HG03039 (cell line): ENCODE measurements around the gene CERT1.
"Not testable (repeated sequence)": the region's sequence is repeated elsewhere in the genome, so short reads cannot be mapped to it uniquely, and the experiment has no call there.

Experiments
- ATAC-seq: cut with Tn5 transposase; IDR thresholded peaks from one replicate; pipeline ENCODE4 v1.9.1; 2021; ENCODE audit warnings: mild to moderate bottlenecking, moderate library complexity; ENCODE audit not compliant: unreplicated experiment

The CERT1 gene

DNA sequence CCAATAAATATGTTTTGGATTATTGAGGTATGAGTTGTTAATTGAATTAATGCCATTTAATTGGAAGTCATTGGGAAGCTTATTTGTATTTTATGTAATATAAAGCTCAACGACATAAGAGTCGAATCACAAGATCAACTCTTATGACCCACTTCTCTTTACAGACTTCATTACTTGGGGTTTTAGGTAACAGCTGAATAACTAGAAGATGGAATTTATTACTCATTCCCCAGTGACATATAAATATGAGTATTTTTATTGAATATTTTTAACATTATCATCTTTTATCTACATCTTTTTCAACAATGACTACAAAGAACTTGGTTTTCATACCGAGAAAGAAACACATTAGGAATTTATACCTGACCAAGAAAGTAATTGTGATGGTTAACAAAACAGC lies 153.3 kb downstream of the CERT1 start:
- ATAC-seq = no peak

DNA sequence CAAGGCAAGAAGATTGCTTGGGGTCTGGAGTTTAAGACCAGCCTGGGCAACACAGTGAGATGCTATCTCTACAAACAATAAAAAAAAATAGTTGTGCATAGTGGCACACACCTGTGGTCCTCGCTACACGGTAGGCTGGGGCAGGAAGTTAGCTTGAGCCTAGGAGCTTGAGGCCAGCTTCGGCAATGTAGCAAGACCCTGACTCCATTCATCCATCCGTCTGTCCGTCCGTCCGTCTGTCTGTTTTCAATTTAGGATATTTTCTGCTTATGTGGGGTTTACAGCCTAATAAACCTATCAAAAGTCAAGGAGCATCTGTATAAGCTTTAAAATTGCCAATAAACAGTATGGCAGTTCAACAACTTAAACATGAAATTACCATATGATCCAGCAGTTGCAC lies 154.7 kb downstream of the CERT1 start:
- ATAC-seq = no peak

DNA sequence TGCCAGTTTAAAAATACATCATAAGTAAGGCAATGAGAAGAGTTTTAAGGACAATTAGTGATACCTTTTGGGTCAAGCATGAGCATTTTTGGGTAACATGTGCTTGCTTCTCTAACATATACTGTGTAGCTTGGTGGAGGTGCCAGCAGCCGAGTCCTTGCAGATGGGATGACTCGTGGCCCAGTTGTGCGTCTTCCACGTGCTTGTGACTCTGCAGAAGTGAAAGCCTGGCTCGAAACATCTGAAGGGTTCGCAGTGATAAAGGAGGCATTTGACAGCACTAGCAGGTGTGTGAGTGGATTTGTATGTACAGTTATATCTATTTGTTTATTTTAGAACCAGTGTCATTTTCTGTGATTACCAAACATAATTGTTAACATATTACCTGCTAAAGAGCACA lies 156.2 kb downstream of the CERT1 start:
- no peak for ATAC-seq

DNA sequence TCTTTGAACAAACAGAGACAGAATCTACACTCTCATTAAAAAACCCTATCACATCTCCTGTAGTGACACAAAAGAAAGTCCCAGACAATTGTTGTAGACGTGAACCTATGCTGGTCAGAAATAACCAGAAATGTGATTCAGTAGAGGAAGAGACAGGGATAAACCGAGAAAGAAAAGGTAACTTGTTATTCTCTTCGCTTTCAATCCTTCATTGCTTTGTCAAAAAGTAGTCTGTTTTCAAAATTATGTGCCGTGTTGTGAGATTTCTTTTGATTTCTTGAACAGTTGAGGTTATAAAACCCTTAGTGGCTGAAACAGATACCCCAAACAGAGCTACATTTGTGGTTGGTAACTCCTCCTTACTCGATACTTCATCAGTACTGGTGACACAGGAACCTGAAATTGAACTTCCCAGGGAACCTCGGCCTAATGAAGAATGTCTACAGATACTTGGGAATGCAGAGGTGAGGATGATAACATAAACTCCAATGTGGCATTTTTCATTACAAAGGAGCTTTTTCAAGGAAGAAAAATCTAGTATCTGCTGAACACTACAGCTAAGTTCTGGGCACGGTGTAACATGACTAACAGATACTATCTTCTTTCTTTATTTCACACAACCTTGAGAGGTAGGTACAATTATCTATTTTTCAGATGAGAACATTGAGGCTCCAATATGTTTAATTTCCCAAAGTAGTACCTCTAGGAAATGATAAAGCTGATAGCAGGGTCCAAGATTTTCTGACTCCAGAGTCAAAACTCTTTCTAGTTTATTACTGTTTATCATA lies 160.1 kb downstream of the CERT1 start:
- ATAC-seq = no peak

DNA sequence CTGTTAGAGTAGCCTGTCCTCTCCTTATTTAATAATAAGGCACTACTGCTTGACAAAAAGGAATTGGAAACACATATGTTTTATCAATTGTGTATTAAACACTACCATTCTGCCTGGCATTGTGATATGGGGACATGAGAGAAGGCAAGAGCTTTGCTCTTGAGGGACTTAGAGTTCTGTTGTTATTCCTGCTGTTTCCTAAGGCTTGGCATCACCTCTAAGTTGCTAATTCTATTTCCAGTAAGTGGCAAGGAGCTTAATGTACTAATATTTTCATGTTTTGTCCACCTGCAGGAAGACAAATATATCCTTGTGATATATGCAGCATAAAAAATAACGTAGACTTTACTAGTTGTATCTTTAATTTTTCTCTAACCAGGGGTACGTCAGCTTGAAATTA lies 161.8 kb downstream of the CERT1 start:
- ATAC-seq = no peak

DNA sequence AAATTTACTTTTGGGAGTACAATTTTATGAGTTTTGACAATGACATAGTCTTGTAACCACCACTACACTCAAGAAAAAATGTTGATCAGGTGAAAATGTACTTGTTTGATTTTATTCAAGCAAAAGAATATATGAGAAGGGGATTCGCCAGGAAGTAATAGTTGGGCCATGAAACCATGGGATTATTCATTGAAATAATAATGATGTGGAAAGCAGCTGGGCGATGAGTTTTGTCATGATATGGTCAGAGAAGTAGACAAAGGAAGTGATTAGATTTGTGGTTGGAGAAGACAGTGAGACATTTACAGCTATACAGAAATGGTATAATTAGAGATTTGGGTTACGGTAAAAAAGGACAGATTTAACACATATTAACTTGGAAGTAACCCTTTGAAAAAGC lies 163.2 kb downstream of the CERT1 start:
- ATAC-seq = no peak

DNA sequence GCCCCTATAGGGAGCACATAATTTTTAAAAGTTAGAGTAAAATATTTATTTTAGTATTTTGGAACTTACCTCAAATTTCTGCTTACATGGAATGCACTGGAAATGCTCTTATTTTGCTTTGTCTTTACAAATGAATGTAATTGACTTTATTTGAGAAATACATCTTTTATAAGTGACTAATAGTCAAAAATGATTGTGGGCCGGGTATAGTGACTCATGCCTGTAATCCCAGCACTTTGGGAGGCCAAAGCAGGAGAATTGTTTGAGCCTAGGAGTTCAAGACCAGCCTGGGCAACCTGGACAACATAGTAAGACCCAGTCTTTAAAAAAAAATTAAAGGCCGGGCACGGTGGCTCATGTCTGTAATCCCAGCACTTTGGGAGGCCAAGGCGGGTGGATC lies 168.6 kb downstream of the CERT1 start:
- no peak for ATAC-seq

DNA sequence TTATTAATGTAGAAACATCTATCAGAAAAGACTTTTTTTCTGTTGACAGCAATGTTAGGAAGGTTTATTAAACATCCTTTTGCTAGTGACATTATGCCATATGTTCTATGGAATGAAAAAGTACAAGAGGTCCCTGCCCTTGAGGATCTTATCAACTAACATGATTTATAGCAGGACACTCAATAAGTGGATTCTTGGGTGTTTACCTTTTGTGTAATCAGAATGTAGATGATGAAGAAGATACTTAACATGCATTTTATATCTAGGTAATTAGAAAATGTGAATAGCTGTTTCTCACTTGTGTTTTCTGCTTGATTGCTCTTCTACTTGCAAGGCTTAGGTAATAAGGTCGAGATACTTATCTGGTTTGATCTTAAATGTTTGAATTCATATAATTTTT lies 169.5 kb downstream of the CERT1 start:
- ATAC-seq = no peak

DNA sequence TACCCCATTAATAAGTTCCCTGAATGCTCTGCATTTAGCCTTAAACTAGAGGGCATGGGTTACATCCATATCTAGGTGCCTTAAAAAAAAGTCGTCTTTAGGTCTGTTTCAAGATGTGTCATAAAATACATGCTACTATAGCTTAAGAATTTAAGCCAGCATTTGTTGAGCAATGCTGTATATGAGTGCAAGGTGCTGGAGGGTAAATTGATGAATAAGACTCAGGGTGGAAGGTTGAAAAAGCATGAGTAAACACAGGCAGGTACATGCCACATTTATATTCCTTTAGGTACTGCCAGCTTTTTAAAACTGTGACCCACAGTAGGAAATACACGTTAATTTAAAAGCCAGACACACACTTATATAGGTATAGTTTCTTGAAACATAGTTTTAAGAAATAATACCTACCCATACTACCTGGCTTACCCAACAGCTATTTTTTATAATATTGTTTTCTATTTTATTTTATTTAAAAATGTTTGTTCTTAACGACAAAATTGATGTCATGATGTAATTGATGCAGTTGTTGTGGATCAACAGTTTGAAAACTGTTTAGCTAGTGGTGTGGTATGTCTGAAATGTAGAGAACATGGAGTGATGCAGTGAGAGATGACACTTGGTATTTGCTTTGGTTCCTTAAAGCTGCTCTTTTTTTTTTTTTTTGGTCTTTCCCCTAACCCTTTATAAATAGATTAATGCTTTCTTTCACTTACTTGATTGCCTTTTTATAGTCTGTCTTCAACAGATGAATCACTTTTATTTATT lies 170.5 kb downstream of the CERT1 start:
- ATAC-seq = no peak

DNA sequence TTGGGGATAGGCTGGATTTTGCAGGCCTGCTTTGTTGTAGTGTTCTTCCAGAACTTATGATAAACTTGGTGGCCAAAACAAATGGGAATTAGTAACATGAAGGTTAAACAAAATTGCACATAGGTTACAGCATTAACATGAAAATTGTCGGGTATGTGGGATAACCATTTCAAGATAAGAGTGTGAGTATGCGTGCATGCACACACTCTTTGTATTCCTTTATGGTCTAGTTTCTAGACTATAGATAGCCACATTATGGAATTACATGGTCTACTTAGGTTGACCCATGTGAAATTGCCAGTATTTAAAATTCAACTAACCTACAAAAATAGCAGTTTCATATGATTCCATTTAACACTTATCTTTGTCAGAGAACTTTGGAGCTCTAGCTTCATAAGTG lies 173.0 kb downstream of the CERT1 start:
- ATAC-seq = no peak

DNA sequence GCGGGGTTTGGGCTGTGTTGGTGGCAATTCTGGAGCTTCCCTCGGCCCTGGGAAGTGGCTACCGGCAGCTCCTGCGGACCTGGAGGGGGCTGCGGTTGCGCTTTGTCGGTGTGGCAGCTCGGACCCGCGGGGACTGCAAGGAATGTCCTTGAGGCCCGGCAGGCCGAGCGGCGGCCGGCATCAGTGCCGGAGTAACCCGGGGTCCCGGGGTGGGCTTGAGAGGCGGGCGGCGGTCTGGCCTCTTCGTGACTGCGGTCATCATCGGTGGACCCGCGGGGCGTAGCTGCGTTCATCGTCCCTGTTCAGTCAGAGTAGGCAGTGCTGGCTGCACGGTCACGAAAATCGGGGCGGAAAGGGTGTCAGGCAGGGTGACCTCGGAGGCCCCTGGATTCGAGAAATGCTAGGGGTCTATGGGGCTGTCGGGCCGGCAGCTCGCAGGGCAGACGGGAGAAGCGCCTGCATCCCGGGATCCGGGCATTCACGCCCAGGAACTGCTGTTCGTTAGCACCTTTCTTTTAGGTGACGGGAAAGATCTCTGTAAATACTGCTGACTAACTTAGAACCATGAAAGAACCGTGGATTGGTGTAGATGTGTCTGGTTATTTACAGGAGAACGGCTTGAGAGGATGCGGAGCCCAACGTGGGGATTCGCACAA lies 173.9 kb downstream of the CERT1 start:
- no peak for ATAC-seq

DNA sequence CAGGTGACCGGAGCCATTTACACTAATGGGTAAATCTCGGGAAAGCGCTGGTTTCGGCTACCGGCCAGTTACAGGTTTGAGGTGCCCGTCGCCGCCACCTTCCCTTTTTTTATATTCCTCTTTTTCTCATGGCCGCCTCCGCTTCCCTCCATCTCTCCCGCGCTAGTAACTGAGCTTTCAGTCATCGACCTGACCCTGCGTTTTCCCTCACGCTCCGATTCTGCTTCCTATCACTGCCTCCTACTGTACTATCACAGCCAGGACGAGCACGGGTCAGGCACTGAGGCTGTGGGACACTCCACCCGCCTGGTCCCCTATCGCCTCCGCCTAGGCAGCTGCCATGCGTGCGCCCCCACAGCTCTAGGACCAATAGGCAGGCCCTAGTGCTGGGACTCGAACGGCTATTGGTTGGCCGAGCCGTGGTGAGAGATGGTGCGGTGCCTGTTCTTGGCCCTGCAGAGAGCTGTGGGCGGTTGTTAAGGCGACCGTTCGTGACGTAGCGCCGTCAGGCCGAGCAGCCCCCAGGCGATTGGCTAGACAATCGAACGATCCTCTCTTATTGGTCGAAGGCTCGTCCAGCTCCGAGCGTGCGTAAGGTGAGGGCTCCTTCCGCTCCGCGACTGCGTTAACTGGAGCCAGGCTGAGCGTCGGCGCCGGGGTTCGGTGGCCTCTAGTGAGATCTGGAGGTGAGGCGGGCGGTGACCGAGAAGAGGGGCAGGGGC lies 174.7 kb downstream of the CERT1 start, which contains the start of gene HMGCR:
TSS of gene HMGCR (plus strand) at position 606 of the 722 bp plus-strand sequence. CDS start 5,386 bp downstream, outside the sequence.
- ATAC-seq = peak; percentile 99

DNA sequence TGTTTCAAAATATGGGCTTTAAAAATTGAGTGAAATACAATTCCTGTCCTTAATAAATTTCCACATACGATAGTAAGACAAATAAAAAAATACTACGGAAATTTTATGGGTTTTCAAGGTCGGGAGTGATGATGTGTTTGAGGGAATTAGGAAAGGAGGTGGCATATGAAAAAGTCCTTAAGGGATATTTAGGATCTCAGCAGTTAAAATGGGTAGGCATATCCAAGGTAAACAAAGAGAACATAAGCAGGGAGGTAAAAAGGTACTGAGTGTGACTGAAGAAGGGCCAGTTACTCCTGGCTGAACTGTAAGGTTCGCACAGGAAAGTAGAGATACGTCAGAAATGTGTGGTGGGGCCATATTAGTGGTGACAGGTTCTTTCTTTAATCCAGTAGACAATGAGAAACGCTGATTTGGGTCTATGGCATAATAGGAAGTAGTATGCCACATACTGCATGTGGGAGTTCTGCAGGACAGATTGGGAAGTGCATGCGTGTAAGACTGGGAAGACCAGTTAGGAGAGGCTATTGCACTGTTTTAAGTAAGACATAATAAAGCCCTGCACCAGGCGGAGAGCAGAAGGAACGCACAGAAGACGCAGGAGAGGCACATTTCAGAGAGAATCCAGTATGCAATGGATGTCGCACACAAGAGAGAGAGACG lies 175.3 kb downstream of the CERT1 start:
- ATAC-seq = no peak

DNA sequence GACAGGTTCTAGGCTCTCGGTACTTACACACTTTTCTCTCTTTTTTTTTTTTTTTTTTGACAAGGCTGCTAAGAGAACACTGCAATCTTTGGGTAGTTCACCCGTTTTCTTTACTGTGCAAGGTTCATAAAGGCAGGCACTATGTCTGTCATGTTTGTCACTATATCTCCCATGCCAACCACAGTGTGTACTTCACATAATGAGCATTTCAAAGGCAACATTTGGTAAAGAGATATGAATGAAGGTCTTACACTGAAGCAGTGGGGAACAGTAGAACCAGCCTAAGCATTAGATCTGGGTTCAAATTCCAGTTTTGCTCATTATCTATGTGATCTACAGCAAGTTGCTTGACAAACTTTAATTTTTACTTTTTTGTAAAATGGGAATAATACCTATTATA lies 175.9 kb downstream of the CERT1 start:
- no peak for ATAC-seq

DNA sequence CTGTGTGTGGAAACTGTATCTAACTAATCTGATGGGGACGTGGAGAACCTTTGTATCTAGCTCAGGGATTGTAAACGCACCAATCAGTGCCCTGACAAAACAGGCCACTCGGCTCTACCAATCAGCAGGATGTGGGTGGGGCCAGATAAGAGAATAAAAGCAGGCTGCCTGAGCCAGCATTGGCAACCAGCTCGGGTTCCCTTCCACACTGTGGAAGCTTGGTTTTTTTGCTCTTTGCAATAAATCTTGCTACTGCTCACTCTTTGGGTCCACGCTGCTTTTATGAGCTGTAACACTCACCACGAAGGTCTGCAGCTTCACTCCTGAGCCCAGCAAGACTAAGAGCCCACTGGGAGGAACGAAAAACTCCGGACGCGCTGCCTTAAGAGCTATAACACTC lies 177.0 kb downstream of the CERT1 start:
- ATAC-seq = not testable (repeated sequence)

DNA sequence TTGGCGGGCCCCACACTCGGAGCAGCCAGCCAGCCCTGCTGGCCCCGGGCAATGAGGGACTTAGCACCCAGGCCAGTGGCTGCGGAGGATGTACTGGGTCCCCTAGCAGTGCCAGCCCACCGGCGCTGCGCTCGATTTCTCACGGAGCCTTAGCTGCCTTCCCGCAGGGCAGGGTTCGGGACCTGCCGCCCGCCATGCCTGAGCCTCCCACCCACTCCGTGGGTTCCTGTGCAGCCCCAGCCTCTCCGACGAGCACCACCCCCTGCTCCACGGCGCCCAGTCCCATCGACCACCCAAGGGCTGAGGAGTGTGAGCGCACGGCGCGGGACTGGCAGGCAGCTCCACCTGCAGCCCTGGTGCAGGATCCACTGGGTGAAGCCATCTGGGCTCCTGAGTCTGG lies 177.7 kb downstream of the CERT1 start:
- ATAC-seq = not testable (repeated sequence)

DNA sequence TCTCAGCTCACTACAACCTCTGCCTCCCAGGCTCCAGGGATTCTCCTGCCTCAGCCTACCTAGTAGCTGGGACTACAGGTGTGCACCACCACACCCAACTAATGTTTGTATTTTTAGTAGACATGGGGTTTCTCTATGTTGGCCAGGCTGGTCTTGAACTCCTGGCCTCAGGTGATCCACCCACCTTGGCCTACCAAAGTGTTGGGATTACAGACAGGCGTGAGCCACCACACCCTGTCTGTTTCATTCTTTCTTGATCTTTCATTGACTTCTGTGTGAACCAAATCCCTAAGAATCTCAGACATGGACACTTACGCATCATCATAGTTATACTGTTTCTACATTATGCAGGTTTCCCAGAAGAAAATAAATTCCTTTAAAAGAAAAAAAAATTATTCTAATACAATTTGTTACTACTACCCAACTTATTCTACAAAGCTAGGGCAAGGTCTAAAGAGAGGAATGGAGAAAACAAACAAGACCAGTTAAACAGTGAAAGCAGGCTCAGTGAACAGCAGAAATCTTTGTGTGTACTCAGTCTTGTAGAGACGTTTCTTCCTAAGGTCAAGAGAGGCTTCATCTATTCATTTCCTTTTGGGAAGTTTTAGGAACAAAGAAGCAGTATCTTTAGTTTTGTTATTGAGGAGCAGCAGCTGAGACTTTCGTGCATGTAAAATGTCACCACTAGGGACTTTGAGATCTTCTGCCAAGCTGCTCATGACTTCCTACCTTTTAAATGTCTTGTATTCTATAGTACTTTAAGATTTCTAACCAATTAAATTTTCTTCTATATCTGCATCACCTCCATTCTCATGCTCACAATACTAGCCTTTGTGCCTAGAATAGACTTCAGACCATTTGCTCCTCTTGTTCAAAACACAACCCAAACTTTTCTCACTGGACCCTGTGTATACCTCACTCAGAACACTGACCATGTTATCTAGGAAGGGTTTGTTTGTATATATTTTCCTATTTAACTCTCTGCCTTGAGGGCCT lies 180.0 kb downstream of the CERT1 start:
- ATAC-seq = no peak

DNA sequence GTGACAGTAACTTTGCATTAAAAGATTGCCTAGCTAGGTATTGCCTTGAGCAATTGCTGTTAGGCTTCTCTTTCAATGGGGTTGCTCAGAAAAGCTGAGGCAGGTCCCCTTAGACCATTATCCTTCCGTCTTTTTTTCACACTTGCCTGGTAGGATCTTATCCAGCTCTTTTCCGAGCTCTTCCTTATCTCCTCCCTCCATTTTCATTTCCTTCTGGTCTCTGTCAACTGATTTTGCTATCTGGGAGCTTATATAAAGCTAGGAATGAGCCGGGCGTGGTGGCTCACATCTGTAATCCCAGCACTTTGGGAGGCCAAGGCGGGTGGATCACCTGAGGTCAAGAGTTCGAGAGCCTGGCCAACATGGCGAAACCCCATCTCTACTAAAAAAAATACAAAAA lies 181.0 kb downstream of the CERT1 start:
- no peak for ATAC-seq
